ENCODE measurements around the gene GPR35.
A peak's percentile ranks its signal among the peaks of the same experiment; 100 is the strongest.

GPR35 gene, protein sequence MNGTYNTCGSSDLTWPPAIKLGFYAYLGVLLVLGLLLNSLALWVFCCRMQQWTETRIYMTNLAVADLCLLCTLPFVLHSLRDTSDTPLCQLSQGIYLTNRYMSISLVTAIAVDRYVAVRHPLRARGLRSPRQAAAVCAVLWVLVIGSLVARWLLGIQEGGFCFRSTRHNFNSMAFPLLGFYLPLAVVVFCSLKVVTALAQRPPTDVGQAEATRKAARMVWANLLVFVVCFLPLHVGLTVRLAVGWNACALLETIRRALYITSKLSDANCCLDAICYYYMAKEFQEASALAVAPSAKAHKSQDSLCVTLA
- total RNA-seq = 11.2 to 15.5 reads per million in 2 donors

DNA sequence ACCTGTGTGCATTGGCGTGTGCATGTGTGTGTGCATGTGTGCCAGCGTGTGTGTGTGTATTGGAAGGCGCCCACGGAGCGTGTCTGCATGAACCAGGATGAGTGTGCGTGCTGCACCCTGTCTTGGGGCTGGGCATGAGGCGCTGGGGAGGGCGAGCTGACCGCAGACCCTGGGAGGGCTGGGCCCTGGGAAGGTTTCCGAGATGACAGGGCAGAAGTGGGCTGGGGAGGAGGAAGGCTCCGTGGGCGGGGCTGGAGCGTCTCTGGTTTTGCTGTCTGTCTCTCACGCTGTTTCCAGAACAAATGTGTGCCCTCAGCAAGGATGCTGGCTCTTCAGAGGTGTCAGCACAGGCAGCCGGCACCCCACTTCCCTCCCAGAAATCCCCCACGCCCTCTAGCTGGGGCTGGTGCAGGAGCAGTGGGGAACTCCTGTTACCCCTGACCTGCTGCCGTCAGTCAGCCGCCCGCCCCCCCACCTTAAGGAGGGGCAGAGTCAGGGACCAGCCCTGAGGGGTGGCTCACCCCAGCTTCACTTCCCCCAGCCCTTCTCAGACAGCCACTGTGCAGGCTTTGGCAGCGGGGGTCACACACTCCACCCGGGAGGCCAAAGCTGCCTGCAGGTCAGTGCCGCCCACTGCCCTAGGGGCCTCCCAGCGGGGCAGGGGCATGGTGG lies at the start of gene GPR35:
Gene GPR35 (plus strand): TSS at position 531 of the 672 bp plus-strand sequence. CDS start 4,473 bp downstream, outside the sequence.
- peak; percentile 87 for DNase-seq

DNA sequence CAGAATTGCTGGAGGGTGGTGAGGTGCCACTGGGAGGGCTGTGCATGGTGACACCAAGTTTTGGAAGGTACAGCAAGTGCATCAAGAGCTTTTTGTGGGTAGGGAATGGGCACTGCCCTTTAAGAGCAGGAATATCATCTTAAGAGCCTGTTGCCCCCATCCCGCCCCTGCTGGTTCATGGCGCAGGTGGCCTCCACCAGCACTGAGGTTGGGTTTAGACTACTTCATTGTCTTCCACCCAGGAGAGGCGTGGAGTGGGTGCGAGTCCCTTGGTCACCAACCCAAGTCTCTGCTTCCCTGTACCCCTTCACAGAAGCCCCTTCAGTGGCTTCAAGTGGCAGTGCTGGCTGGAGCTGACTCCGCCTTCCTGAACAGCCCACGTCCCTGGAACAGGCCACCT lies 49.2 kb upstream of the GPR35 start:
- no peak for DNase-seq

DNA sequence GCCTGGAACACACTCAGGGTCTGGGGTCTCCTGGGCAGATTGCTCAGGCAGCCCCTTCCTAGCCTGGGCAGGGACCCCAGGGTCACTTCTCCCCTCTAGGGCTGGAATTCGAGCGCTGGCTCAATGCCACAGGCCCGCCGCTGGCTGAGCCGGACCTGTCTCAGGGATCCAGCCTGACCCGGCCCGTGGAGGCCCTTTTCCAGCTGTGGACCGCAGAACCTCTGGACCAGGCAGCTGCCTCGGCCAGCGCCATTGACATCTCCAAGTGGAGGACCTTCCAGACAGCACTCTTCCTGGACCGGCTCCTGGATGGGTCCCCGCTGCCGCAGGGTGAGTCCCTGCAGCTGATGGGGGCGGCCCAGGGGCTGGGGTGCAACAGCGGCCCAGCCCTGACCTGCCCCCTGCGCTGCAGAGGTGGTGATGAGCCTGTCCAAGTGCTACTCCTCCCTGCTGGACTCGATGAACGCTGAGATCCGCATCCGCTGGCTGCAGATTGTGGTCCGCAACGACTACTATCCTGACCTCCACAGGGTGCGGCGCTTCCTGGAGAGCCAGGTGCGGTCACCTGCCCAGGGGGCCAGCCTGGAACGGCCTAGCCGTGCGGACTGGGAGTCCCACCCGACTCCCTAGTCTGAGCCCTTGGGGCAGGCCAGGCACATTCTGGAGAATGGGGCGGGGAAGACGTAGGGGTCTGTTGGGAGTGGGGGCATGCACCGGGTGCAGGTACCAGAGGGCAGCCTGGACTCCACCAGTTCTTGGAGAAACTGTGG lies 48.7 kb upstream of the GPR35 start:
- DNase-seq = no peak

DNA sequence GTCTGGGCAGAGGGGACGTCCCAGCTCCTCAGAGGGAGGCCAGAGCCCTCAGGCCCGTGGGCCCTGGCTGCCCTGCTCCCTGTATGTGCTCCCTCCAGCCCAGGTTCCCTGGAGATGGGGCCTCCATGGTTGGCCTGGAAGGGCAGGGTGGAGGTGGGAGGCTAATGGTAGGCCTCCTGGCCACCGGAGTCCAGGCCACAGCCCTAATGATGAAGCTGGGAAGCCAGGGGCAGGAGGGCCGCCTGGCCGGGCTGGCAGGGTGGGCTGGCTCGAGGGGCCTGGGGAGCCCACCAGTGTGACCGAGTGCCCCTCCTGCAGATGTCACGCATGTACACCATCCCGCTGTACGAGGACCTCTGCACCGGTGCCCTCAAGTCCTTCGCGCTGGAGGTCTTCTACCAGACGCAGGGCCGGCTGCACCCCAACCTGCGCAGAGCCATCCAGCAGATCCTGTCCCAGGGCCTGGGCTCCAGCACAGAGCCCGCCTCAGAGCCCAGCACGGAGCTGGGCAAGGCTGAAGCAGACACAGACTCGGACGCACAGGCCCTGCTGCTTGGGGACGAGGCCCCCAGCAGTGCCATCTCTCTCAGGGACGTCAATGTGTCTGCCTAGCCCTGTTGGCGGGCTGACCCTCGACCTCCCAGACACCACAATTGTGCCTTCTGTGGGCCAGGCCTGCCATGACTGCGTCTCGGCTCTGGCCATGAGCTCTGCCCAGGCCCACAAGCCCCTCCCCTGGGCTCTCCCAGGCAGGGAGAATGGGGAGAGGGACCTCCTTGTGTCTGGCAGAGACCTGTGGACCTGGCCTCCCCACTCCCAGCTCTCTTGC lies 47.8 kb upstream of the GPR35 start:
- DNase-seq = no peak

DNA sequence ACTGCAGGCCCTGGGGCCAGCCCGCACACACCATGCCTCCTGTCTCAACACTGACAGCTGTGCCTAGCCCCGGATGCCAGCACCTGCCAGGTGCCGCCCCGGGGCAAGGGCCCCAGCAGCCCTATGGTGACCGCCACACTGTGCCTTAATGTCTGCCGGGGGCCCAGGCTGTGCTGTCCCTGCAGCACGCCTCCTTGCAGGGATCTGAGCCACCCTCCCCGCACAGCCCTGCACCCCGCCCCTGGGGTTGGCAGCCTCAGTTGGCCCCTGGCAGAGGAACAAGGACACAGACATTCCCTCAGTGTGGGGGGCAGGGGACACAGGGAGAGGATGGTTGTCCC lies 47.2 kb upstream of the GPR35 start:
- DNase-seq = no peak

DNA sequence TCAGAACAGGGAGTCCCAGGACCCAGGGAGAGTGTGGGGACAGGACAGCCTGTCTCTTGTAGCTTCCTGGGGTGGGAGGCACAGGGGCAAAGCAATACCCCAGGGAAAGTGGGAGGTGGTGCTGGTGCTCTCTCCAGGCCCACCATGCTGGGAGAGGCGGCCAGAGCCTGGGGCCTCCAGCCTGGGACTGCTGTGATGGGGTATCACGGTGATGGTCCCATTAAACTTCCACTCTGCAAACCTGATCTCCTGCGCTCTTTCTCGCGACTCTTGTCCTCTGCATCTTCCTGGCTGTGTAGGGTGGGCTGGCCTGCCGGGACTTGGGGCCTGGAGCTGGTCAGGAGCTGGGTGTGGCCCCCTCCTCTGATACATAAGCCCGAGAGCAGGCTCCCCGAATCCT lies 46.8 kb upstream of the GPR35 start:
- DNase-seq = no peak

DNA sequence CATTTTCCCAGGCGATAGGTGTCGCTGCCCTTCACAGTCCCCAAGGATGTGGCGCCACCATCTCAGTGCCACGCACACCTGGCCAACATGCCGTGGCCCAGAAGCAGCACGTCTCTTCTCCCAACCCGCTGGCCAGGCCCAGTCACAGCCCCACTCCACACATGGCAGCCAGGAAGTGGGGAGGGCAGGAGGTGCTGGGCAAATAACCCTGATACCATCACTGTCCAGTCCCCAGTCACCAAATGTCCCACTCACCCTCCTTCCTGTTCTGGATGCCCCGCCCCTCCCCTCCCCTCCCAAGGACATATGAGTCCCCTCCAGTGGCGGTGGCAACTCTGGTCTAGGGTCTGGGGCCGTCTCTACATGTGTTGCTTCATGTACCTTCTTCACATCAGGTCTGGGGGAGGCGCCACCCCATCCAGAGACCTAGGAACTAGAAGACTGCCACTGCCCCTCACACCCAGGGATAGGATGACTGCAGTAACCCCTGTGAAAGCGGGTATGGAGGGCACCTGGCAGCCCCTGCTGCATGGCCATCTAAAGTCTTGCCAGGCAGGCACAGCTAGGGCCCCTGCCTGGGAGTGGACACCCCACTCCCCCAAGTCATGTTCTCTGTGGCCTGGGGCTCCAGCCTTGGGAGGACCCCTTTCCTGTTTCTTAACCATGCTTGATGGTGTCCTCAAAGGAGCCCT lies 46.1 kb upstream of the GPR35 start:
- no peak for DNase-seq

DNA sequence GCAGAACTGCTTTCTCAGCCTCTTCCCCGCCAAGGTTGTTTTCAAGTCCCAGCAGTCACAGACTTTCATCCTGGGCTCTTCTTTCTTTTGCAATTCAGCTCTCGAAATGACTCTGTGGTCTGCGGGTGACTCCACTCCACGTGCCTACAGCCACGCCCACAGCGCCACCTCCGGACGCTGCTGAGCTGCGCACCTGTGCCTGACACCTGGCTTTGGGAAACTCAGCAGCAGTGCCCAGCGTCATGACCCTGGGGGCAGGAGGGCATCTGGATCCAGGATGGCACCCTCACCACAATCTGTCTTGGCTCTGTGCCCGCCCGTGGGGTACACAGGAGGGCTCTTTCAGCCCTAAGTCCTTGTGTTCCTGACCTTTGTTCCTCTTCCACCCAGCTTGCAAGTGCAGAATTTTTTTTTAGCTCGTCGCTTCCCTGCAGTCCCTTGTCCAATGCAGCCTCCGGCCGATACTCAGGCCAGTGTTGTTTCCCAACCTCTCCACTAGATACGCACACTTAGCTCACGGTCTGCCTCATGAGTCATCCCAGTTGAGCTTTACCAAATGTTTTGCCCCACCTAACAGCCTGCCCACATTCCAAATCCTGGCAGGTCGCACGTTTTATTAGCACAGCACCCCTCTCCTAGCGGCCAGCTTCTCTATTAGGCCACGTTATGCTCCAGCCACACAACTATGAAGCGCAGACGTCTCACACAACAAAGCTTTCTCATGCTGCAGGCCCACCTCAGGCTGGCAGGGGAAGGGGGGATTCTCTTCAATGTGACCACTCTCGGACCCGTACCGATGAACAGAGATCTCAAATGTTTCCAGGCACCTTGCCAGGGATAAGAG lies 45.3 kb upstream of the GPR35 start:
- peak; percentile 53 for DNase-seq

DNA sequence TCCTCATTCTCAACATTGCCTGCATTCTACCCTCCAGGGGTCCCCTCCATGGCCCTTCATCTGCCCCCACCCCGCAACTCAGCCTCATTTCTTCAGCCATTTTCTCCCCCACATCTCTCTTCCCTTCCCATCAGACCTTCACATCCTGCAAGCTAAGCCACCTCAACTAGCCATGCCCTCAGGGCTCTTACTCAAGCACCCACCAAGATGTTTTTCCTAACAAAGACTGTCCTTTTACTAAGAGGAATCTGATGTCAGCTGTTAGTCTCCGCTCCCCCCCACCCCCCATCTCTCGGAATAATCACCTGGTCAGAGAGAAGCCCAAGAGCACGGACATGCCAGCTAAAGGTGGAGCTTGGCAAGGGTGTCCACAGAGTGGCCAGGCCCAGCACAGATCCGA lies 43.5 kb upstream of the GPR35 start:
- DNase-seq = no peak

DNA sequence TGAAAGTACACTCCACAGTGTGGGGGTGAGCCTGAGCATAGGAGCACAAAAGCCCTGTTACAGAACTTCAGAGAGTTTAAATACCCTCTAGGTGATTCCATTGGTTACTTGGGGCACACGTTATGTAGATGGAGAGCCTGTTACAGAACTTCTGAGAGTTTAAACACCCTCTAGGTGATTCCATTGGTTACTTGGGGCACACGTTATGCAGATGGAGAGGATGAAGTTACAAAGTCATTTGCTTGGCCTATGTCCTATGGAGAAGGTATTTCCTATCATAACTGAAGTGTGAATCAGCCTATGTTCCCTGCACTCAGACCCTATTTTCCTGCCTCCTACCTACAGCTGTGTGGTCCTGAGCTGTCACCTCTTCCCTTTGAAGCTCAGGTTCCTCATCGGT lies 42.5 kb upstream of the GPR35 start:
- DNase-seq = no peak

DNA sequence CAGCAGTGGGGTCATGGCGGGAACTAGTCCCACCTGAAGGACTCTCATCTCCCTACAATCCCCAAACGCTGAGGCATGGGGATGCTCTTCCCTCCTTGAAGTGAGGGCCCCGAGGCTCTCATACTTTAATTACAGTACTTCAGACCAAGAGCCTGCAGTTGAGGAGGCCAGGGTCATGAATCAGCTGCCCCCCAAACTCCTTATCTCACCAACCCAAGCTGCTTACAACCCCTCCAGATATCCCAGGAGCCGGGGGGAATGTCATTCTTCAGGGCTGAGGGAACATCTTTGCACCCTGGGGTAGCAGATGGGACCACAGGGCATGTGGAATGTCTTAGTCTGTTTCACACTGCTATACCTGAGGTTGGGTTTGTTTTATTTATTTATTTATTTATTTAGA lies 41.5 kb upstream of the GPR35 start:
- no peak for DNase-seq

DNA sequence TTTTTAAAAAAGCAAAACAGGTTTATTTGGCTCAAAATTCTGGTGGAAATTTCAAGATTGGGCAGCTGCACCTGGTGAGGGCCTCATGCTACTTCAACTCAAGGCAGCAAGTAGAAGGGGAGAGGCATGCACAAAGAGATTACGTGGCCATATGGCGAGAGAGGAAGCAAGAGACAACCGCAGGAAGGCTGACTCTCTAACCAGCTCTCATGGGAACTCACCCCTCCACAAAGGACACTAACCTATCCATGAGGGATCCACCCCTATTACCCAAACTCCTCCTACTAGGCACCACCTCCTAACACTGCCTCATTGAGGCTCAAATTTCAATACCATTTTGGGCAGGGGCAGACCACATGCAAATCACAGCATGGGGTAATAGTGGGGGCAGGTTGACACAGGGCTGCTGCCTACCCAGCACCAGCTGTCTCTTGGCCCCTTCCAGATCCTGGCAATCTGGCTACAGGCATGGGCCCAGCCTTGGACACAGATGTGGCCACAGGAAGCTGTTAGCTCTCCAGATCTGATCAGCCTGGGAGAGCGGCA lies 40.7 kb upstream of the GPR35 start:
- no peak for DNase-seq

DNA sequence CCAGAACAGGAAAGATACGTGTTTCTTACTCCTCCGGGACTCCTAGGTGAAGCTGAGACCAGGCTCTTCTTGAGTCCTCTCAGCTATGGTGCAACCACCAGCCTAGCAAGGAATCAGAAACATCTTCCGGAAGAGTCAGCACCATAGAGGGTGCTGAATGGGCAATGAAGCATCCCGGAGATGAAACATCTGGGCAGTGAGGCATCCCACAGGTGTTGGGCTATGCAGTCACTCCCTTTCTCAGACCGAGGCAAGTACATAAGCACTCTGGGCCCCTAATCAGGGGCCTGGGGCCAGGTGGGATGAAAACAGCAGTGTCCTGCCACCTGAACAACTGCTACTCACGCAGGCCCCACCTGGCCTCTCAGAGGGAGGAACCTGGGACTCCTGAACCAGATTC lies 40.2 kb upstream of the GPR35 start:
- DNase-seq = no peak

DNA sequence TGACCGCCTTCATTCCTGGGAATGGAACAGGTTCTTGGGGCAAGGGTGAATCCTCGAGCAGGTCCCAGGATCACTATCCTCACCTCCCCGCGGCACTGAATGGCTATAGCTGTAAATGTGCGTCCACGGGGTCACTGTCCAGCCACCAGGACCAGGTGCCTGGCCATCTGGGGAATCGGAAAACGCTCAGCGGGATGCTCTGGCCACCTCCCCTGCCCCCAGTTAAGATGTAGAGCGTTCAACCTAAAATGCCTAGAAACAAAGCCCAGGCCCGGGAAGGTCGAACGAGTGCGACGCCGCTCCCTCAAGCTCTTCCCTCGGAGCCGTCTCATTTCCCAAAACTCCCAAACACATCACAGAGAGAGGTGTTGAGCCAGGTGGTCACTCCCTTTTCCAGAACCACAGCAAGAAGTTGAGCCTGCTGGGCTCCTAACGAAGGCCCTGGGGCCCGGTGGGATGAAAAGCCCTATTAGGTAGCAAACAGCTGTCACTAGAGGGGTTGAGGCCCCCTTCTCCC lies 39.5 kb upstream of the GPR35 start:
- DNase-seq = no peak

DNA sequence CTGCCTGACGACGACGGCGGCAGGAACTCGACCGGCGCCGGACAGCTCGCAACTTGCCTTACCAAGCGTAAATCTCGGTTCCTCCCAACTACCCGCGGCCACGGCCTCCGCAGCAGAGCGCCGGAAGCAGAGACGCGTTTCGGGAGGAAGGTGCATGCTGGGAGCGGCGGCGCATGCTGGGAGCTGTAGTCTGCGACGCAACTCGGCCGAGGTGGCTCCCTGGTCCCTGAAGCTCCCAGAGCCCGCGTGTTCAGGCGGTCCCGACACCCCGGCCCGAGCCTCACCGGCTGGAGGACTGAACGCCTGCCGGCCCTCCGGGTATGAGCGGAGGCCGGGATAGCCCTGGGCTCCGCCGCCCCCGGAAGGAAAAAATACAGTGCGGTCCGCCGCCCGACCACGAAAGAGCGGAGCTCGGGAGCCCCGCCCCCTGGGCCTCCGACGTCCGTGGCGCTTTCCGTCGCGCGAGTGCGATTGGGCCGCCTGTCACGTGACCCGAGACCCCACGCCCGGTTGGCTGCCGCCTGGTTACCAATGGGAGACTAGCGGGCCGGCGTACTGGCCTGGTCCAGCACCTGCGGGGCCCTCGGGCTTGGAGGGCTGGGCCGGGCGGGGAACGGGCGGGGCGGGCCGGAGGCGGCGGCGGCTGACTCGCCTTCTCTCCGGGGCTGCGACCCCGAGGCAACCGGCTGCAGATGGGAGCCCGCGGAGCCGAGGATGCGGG lies 38.9 kb upstream of the GPR35 start, which contains the start of gene CAPN10:
Gene CAPN10 (plus strand): TSS at position 537 of the 721 bp plus-strand sequence. CDS start 178 bp downstream, at position 715.
- peak; percentile 96 for DNase-seq

DNA sequence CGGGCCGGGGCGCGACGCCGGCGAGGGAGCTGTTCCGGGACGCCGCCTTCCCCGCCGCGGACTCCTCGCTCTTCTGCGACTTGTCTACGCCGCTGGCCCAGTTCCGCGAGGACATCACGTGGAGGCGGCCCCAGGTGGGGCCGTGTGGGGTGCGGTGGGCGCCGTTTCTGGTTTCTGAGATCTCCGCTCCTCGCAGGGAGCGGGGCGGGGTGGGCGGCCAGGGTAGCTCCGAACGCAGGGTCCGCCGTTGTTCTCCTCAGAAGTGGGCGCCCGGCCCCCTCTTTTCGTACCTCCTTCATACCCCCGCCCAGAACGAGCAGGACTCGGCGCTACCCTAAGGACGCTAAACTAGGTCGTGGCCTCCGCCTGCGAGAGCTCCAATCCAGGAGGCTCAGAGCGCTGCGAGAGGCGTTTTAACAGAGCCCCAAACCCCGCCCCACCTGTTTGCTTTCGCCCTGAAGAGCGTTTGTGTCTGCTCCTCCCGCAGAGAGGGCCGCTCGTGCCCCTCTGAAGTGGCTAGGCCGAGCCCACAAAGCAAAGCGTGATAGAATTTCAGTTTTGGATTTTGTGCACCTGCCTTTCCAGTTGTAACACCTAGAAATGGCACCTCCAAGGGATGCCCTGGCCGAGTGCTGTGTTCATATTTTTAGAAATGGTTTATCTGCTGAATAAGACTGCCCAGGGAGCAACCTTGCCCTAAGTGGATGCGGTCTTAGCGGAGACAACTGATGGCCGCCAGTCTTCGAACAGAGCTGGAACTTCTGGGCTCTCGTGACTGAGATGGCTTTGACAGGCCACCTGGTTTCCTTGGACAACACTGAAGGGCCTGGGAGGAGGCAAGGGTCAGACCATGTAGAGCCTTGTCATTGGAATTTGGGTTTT lies 38.1 kb upstream of the GPR35 start:
- DNase-seq = no peak

DNA sequence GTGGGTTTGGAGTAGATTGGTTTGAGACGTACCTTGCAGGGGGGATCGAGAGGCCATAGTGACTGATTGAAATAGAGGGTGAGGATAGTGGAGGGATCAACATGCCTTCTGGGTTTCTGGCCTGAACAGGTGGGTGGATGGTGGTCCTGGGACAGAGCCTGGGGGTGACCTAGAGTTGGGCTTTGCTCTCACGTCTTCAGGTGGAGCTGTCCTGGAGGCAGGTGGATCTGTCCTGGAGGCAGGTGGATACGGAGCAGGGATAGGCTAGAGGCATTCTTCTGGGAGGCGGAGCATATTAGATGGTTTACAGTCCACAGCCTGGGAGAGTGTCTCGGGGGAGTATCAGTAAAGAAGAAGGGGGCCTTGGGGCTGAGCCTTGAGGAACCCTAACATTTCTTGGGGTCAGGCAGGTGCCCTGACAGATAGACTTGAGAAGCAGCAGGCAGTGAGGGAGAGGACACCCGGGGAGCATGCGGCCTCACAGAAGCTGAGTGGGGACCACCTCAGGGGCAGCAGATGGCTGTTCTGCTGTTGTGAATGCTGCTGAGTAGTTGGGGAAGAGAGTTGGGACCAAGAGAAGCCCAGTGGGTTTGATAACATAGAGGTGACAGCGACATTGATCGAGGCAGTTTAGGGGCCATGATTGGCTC lies 37.1 kb upstream of the GPR35 start:
- no peak for DNase-seq

DNA sequence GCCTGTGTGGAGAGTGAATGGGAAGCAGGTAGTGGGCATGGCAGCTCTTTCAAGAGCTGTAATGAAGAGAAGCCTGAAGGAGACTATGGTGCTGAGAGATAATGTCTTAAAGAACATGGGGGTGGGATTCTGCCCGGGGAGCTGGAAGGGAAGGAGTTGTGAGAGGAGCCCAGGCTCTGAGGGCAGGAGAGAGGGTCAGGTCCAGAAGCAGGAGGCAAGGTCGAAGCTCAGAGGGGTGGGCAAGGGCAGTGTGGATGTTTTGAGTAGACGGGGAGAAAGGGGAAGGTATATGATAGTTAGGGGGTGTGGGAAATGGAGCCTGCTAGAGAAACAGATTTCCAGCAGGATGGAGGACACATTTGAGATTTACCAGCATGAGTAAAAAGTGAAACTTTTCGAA lies 36.6 kb upstream of the GPR35 start:
- no peak for DNase-seq
